ENCODE data around the gene BNC2.

The BNC2 gene

GRCh38 chr9:16527573-16527972, 342.9 kb downstream of the BNC2 start:
- Histone ChIP-seq H3K9me3 (ENCODE audit: control insufficient read depth in 2 of 2, low read length in 2 of 2) (no peaks in the 10 kb centered on the region), H3K27me3 (ENCODE audit: control insufficient read depth in 2 of 2, insufficient read depth in 2 of 2, low read length in 2 of 2) (no peaks in the 10 kb centered on the region), H3K9ac (ENCODE audit: low read depth in 1 of 2, low read length in 2 of 2) (no peak overlapping the region), H3K36me3 (ENCODE audit: control insufficient read depth in 2 of 2, insufficient read depth in 2 of 2, low read length in 2 of 2) (no peaks in the 10 kb centered on the region), H3K27ac (ENCODE audit: low read depth in 2 of 2, low read length in 2 of 2) (no peak overlapping the region), H3K4me3 (ENCODE audit: low read length in 2 of 2) (no peak overlapping the region), H3K4me1 (ENCODE audit: control insufficient read depth in 2 of 2, insufficient read depth in 2 of 2, low read length in 2 of 2) (peaks cover 0 to 2% of the 10 kb centered on the region in 2 donors)

- no peak overlapping the region for H3K9ac ChIP-seq (ENCODE audit: low read depth in 1 of 2, low read length in 2 of 2)
- no peak overlapping the region for H3K27ac ChIP-seq (ENCODE audit: low read depth in 2 of 2, low read length in 2 of 2)
Measured at GRCh38 chr9:16526380-16526779, 344.1 kb downstream of the BNC2 start.

GRCh38 chr9:16524823-16525222, 345.6 kb downstream of the BNC2 start:
- H3K9ac ChIP-seq (ENCODE audit: low read depth in 1 of 2, low read length in 2 of 2), result no peak overlapping the region
- no peak overlapping the region for H3K27ac ChIP-seq (ENCODE audit: low read depth in 2 of 2, low read length in 2 of 2)
- H3K36me3 ChIP-seq (ENCODE audit: control insufficient read depth in 2 of 2, insufficient read depth in 2 of 2, low read length in 2 of 2), result no peaks in the 10 kb centered on the region
- no peak overlapping the region for H3K4me3 ChIP-seq (ENCODE audit: low read length in 2 of 2)
- H3K4me1 ChIP-seq (ENCODE audit: control insufficient read depth in 2 of 2, insufficient read depth in 2 of 2, low read length in 2 of 2), result peaks cover 3% of the 10 kb centered on the region in 2 donors
- no peaks in the 10 kb centered on the region for H3K9me3 ChIP-seq (ENCODE audit: control insufficient read depth in 2 of 2, low read length in 2 of 2)
- H3K27me3 ChIP-seq (ENCODE audit: control insufficient read depth in 2 of 2, insufficient read depth in 2 of 2, low read length in 2 of 2), result no peaks in the 10 kb centered on the region

More at GRCh38 chr9:16526380-16526779, 344.1 kb downstream of the BNC2 start:
- Histone ChIP-seq H3K9me3 (ENCODE audit: control insufficient read depth in 2 of 2, low read length in 2 of 2) (no peaks in the 10 kb centered on the region), H3K27me3 (ENCODE audit: control insufficient read depth in 2 of 2, insufficient read depth in 2 of 2, low read length in 2 of 2) (no peaks in the 10 kb centered on the region), H3K4me3 (ENCODE audit: low read length in 2 of 2) (no peak overlapping the region), H3K4me1 (ENCODE audit: control insufficient read depth in 2 of 2, insufficient read depth in 2 of 2, low read length in 2 of 2) (peaks cover 3% of the 10 kb centered on the region in 2 donors), H3K36me3 (ENCODE audit: control insufficient read depth in 2 of 2, insufficient read depth in 2 of 2, low read length in 2 of 2) (no peaks in the 10 kb centered on the region)

- Histone ChIP-seq H3K9ac (ENCODE audit: low read depth in 1 of 2, low read length in 2 of 2) (no peak overlapping the region), H3K4me3 (ENCODE audit: low read length in 2 of 2) (no peak overlapping the region), H3K9me3 (ENCODE audit: control insufficient read depth in 2 of 2, low read length in 2 of 2) (no peaks in the 10 kb centered on the region), H3K4me1 (ENCODE audit: control insufficient read depth in 2 of 2, insufficient read depth in 2 of 2, low read length in 2 of 2) (peaks cover 3% of the 10 kb centered on the region in 2 donors), H3K36me3 (ENCODE audit: control insufficient read depth in 2 of 2, insufficient read depth in 2 of 2, low read length in 2 of 2) (no peaks in the 10 kb centered on the region), H3K27me3 (ENCODE audit: control insufficient read depth in 2 of 2, insufficient read depth in 2 of 2, low read length in 2 of 2) (no peaks in the 10 kb centered on the region), H3K27ac (ENCODE audit: low read depth in 2 of 2, low read length in 2 of 2) (no peak overlapping the region)
Measured at GRCh38 chr9:16524078-16524477, 346.4 kb downstream of the BNC2 start.

GRCh38 chr9:16521868-16522411, 348.5 kb downstream of the BNC2 start:
- Histone ChIP-seq H3K27ac (ENCODE audit: low read depth in 2 of 2, low read length in 2 of 2) (peak overlapping the region; percentile 39 to 57), H3K36me3 (ENCODE audit: control insufficient read depth in 2 of 2, insufficient read depth in 2 of 2, low read length in 2 of 2) (no peaks in the 10 kb centered on the region), H3K27me3 (ENCODE audit: control insufficient read depth in 2 of 2, insufficient read depth in 2 of 2, low read length in 2 of 2) (no peaks in the 10 kb centered on the region), H3K9me3 (ENCODE audit: control insufficient read depth in 2 of 2, low read length in 2 of 2) (no peaks in the 10 kb centered on the region), H3K9ac (ENCODE audit: low read depth in 1 of 2, low read length in 2 of 2) (no peak overlapping the region), H3K4me1 (ENCODE audit: control insufficient read depth in 2 of 2, insufficient read depth in 2 of 2, low read length in 2 of 2) (peaks cover 3% of the 10 kb centered on the region in 2 donors), H3K4me3 (ENCODE audit: low read length in 2 of 2) (no peak overlapping the region)

- Histone ChIP-seq H3K27ac (ENCODE audit: low read depth in 2 of 2, low read length in 2 of 2) (no peak overlapping the region), H3K27me3 (ENCODE audit: control insufficient read depth in 2 of 2, insufficient read depth in 2 of 2, low read length in 2 of 2) (no peaks in the 10 kb centered on the region), H3K4me1 (ENCODE audit: control insufficient read depth in 2 of 2, insufficient read depth in 2 of 2, low read length in 2 of 2) (peaks cover 3% of the 10 kb centered on the region in 2 donors), H3K9ac (ENCODE audit: low read depth in 1 of 2, low read length in 2 of 2) (no peak overlapping the region), H3K36me3 (ENCODE audit: control insufficient read depth in 2 of 2, insufficient read depth in 2 of 2, low read length in 2 of 2) (no peaks in the 10 kb centered on the region), H3K4me3 (ENCODE audit: low read length in 2 of 2) (no peak overlapping the region), H3K9me3 (ENCODE audit: control insufficient read depth in 2 of 2, low read length in 2 of 2) (no peaks in the 10 kb centered on the region)
Measured at GRCh38 chr9:16519001-16519400, 351.5 kb downstream of the BNC2 start.

- H3K9me3 ChIP-seq (ENCODE audit: control insufficient read depth in 2 of 2, low read length in 2 of 2), result no peaks in the 10 kb centered on the region
Measured at GRCh38 chr9:16516891-16517290, 353.6 kb downstream of the BNC2 start.

GRCh38 chr9:16515879-16516301, 354.6 kb downstream of the BNC2 start:
- Histone ChIP-seq H3K9me3 (ENCODE audit: control insufficient read depth in 2 of 2, low read length in 2 of 2) (no peaks in the 10 kb centered on the region), H3K27me3 (ENCODE audit: control insufficient read depth in 2 of 2, insufficient read depth in 2 of 2, low read length in 2 of 2) (no peaks in the 10 kb centered on the region), H3K4me3 (ENCODE audit: low read length in 2 of 2) (no peak overlapping the region), H3K36me3 (ENCODE audit: control insufficient read depth in 2 of 2, insufficient read depth in 2 of 2, low read length in 2 of 2) (no peaks in the 10 kb centered on the region), H3K27ac (ENCODE audit: low read depth in 2 of 2, low read length in 2 of 2) (no peak overlapping the region), H3K4me1 (ENCODE audit: control insufficient read depth in 2 of 2, insufficient read depth in 2 of 2, low read length in 2 of 2) (no peaks in the 10 kb centered on the region), H3K9ac (ENCODE audit: low read depth in 1 of 2, low read length in 2 of 2) (no peak overlapping the region)

More at GRCh38 chr9:16516891-16517290, 353.6 kb downstream of the BNC2 start:
- no peak overlapping the region for H3K4me3 ChIP-seq (ENCODE audit: low read length in 2 of 2)
- no peak overlapping the region for H3K27ac ChIP-seq (ENCODE audit: low read depth in 2 of 2, low read length in 2 of 2)
- no peaks in the 10 kb centered on the region for H3K27me3 ChIP-seq (ENCODE audit: control insufficient read depth in 2 of 2, insufficient read depth in 2 of 2, low read length in 2 of 2)
- no peaks in the 10 kb centered on the region for H3K4me1 ChIP-seq (ENCODE audit: control insufficient read depth in 2 of 2, insufficient read depth in 2 of 2, low read length in 2 of 2)
- H3K36me3 ChIP-seq (ENCODE audit: control insufficient read depth in 2 of 2, insufficient read depth in 2 of 2, low read length in 2 of 2), result no peaks in the 10 kb centered on the region
- no peak overlapping the region for H3K9ac ChIP-seq (ENCODE audit: low read depth in 1 of 2, low read length in 2 of 2)

- no peaks in the 10 kb centered on the region for H3K4me1 ChIP-seq (ENCODE audit: control insufficient read depth in 2 of 2, insufficient read depth in 2 of 2, low read length in 2 of 2)
- no peaks in the 10 kb centered on the region for H3K27me3 ChIP-seq (ENCODE audit: control insufficient read depth in 2 of 2, insufficient read depth in 2 of 2, low read length in 2 of 2)
- no peak overlapping the region for H3K4me3 ChIP-seq (ENCODE audit: low read length in 2 of 2)
- H3K9me3 ChIP-seq (ENCODE audit: control insufficient read depth in 2 of 2, low read length in 2 of 2), result no peaks in the 10 kb centered on the region
- peak overlapping the region in 1 of 2 donors; percentile 2 for H3K27ac ChIP-seq (ENCODE audit: low read depth in 2 of 2, low read length in 2 of 2)
- no peak overlapping the region for H3K9ac ChIP-seq (ENCODE audit: low read depth in 1 of 2, low read length in 2 of 2)
- H3K36me3 ChIP-seq (ENCODE audit: control insufficient read depth in 2 of 2, insufficient read depth in 2 of 2, low read length in 2 of 2), result no peaks in the 10 kb centered on the region
Measured at GRCh38 chr9:16515207-16515606, 355.3 kb downstream of the BNC2 start.

- Histone ChIP-seq H3K9me3 (ENCODE audit: control insufficient read depth in 2 of 2, low read length in 2 of 2) (no peaks in the 10 kb centered on the region), H3K36me3 (ENCODE audit: control insufficient read depth in 2 of 2, insufficient read depth in 2 of 2, low read length in 2 of 2) (no peaks in the 10 kb centered on the region), H3K9ac (ENCODE audit: low read depth in 1 of 2, low read length in 2 of 2) (no peak overlapping the region), H3K4me1 (ENCODE audit: control insufficient read depth in 2 of 2, insufficient read depth in 2 of 2, low read length in 2 of 2) (no peaks in the 10 kb centered on the region), H3K4me3 (ENCODE audit: low read length in 2 of 2) (no peak overlapping the region), H3K27me3 (ENCODE audit: control insufficient read depth in 2 of 2, insufficient read depth in 2 of 2, low read length in 2 of 2) (no peaks in the 10 kb centered on the region), H3K27ac (ENCODE audit: low read depth in 2 of 2, low read length in 2 of 2) (no peak overlapping the region)
Measured at GRCh38 chr9:16514131-16514530, 356.3 kb downstream of the BNC2 start.

- no peak overlapping the region for H3K4me3 ChIP-seq (ENCODE audit: low read length in 2 of 2)
- H3K4me1 ChIP-seq (ENCODE audit: control insufficient read depth in 2 of 2, insufficient read depth in 2 of 2, low read length in 2 of 2), result no peaks in the 10 kb centered on the region
- no peak overlapping the region for H3K27ac ChIP-seq (ENCODE audit: low read depth in 2 of 2, low read length in 2 of 2)
- no peaks in the 10 kb centered on the region for H3K36me3 ChIP-seq (ENCODE audit: control insufficient read depth in 2 of 2, insufficient read depth in 2 of 2, low read length in 2 of 2)
- H3K9ac ChIP-seq (ENCODE audit: low read depth in 1 of 2, low read length in 2 of 2), result no peak overlapping the region
- H3K27me3 ChIP-seq (ENCODE audit: control insufficient read depth in 2 of 2, insufficient read depth in 2 of 2, low read length in 2 of 2), result no peaks in the 10 kb centered on the region
- no peaks in the 10 kb centered on the region for H3K9me3 ChIP-seq (ENCODE audit: control insufficient read depth in 2 of 2, low read length in 2 of 2)
Measured at GRCh38 chr9:16512281-16512680, 358.2 kb downstream of the BNC2 start.

Data from mucosa of rectum (tissue), 2 donors.